HepG2 (cell line): ENCODE data around the gene DBN1. TPM values are rescaled to one million over a fixed set of nuclear protein-coding genes. Genes with fewer than 3 reads are reported as not detected.

ENCODE experiments used
- ARID3A ChIP-seq: IDR thresholded peaks from 2 replicates; pipeline ENCODE4 v1.6.1; 2012; ENCODE audit warnings: low read depth, low read length, improper control_type of control experiment
- BHLHE40 ChIP-seq: IDR thresholded peaks from 2 replicates; pipeline ENCODE4 v1.6.1; 2011; ENCODE audit warnings: low read length, improper control_type of control experiment
- CBFB ChIP-seq: sonication (generic); formaldehyde crosslinking; IDR thresholded peaks from 2 replicates; pipeline ENCODE4 v1.4.0; 2020; ENCODE audit warnings: missing genetic modification reagents
- DMTF1 ChIP-seq: sonication (generic); formaldehyde crosslinking; IDR thresholded peaks from 2 replicates; pipeline ENCODE4 v1.4.0; 2020; ENCODE audit warnings: mild to moderate bottlenecking, missing genetic modification reagents
- ELF1 ChIP-seq: sonication (generic); formaldehyde crosslinking; IDR thresholded peaks from 2 replicates; pipeline ENCODE4 v1.4.0; 2020; ENCODE audit warnings: missing genetic modification reagents
- FOXA3 ChIP-seq: IDR thresholded peaks from 2 replicates; pipeline ENCODE4 v1.6.1; 2016; ENCODE audit warnings: missing genetic modification reagents, missing compliant biosample characterization
- KDM4B ChIP-seq: sonication (generic); formaldehyde crosslinking; IDR thresholded peaks from 2 replicates; pipeline ENCODE4 v1.4.0; 2020; ENCODE audit warnings: missing genetic modification reagents
- PAF1 ChIP-seq: IDR thresholded peaks from 2 replicates; pipeline ENCODE4 v1.6.1; 2016; ENCODE audit warnings: missing genetic modification reagents, missing compliant biosample characterization
- PATZ1 ChIP-seq: sonication (generic); formaldehyde crosslinking; IDR thresholded peaks from 2 replicates; pipeline ENCODE4 v1.4.0; 2020; ENCODE audit warnings: missing genetic modification reagents
- PHF5A ChIP-seq: IDR thresholded peaks from one replicate; pipeline ENCODE4 v1.6.1; 2018; ENCODE audit warnings: low read depth, missing genetic modification reagents; ENCODE audit not compliant: unreplicated experiment
- RORA ChIP-seq: sonication (generic); formaldehyde crosslinking; IDR thresholded peaks from 2 replicates; pipeline ENCODE4 v1.5.0; 2020; ENCODE audit warnings: mild to moderate bottlenecking, missing genetic modification reagents, moderate library complexity
- TFDP2 ChIP-seq: sonication (generic); formaldehyde crosslinking; IDR thresholded peaks from 2 replicates; pipeline ENCODE4 v1.4.0; 2020; ENCODE audit warnings: missing genetic modification reagents
- ZMYM4 ChIP-seq: sonication (generic); formaldehyde crosslinking; IDR thresholded peaks from 2 replicates; pipeline ENCODE4 v1.8.1; 2023; ENCODE audit warnings: mild to moderate bottlenecking, missing genetic modification reagents
- ZNF326 ChIP-seq: sonication (generic); formaldehyde crosslinking; IDR thresholded peaks from 2 replicates; pipeline ENCODE4 v1.4.0; 2020; ENCODE audit warnings: missing genetic modification reagents, borderline replicate concordance
- ZNF552 ChIP-seq: sonication (generic); formaldehyde crosslinking; IDR thresholded peaks from 2 replicates; pipeline ENCODE4 v1.9.0; 2022; ENCODE audit warnings: missing genetic modification reagents, mild to moderate bottlenecking, borderline replicate concordance
- ZNF564 ChIP-seq: sonication (generic); formaldehyde crosslinking; IDR thresholded peaks from 2 replicates; pipeline ENCODE4 v1.8.1; 2023; ENCODE audit warnings: mild to moderate bottlenecking, missing genetic modification reagents
- ZNF572 ChIP-seq: sonication (generic); formaldehyde crosslinking; IDR thresholded peaks from 2 replicates; pipeline ENCODE4 v1.5.1; 2020; ENCODE audit warnings: mild to moderate bottlenecking, missing genetic modification reagents
- ZNF749 ChIP-seq: sonication (generic); formaldehyde crosslinking; IDR thresholded peaks from 2 replicates; pipeline ENCODE4 v1.8.0; 2022; ENCODE audit warnings: mild to moderate bottlenecking, missing genetic modification reagents, moderate library complexity, borderline replicate concordance
- ZNF75D ChIP-seq: sonication (generic); formaldehyde crosslinking; IDR thresholded peaks from 2 replicates; pipeline ENCODE4 v1.8.1; 2023; ENCODE audit warnings: missing genetic modification reagents, mild to moderate bottlenecking, borderline replicate concordance
- ZNF816 ChIP-seq: sonication (generic); formaldehyde crosslinking; IDR thresholded peaks from 2 replicates; pipeline ENCODE4 v1.8.0; 2022; ENCODE audit warnings: missing genetic modification reagents, mild to moderate bottlenecking, borderline replicate concordance
- ZNF841 ChIP-seq: sonication (generic); formaldehyde crosslinking; IDR thresholded peaks from 2 replicates; pipeline ENCODE4 v1.8.1; 2023; ENCODE audit warnings: missing genetic modification reagents, borderline replicate concordance
- ZUFSP ChIP-seq: sonication (generic); formaldehyde crosslinking; IDR thresholded peaks from 2 replicates; pipeline ENCODE4 v1.9.0; 2021; ENCODE audit warnings: missing genetic modification reagents, mild to moderate bottlenecking, borderline replicate concordance
- polyA plus RNA-seq, 8 experiments: library from polyadenylated mRNA; depleted of rRNA in 3 of 8; stranded (reverse) in 7 of 8; unstranded in 1 of 8; fragments of >200 nt; fragmentation: Illumina TruSeq in 4 of 8; extraction: Trizol in 4 of 8; gene quantifications; 2 replicates each; pipeline versions ENCODE4 v1.2.1 to v1.2.3, GENCODE V29; 2011 to 2016; ENCODE audit warnings: low read depth in 4 of 8, missing spikeins in 1 of 8, mixed read lengths in 1 of 8; ENCODE audit not compliant: insufficient read depth in 1 of 8
- total RNA-seq, 5 experiments: library from RNA; depleted of rRNA; stranded (reverse); fragments of >200 nt; fragmentation: Illumina TruSeq; extraction: Trizol; gene quantifications; 2 replicates each; pipeline ENCODE4 v1.2.3, GENCODE V29; 2016; ENCODE audit warnings: low read depth in 1 of 5

The DBN1 gene
- total and polyA plus RNA-seq, 2 of the 13 experiments (the other 11 are each of a cell fraction or from before 2014, with no cell fraction given) = 27.0 to 37.3 TPM

- TF ChIP-seq PATZ1 (CRISPR knock-in tag) = peak; percentile 94
- TF ChIP-seq ZNF75D (CRISPR knock-in tag) = no peak
- TF ChIP-seq ZNF816 (CRISPR knock-in tag) = no peak
- no peak for TF ChIP-seq PHF5A (CRISPR knock-in tag)
- no peak for TF ChIP-seq ARID3A
- no peak for TF ChIP-seq KDM4B (CRISPR knock-in tag)
- no peak for TF ChIP-seq TFDP2 (CRISPR knock-in tag)
- no peak for TF ChIP-seq ZNF552 (CRISPR knock-in tag)
- TF ChIP-seq ZUFSP (CRISPR knock-in tag) = no peak
- 0 out of 2 replicates have a peak, but pooled peaks have one; percentile 27 for TF ChIP-seq ZNF564 (CRISPR knock-in tag)
- TF ChIP-seq BHLHE40 = 0 out of 2 replicates have a peak, but pooled peaks have one; percentile 12
- TF ChIP-seq ZNF326 (CRISPR knock-in tag) = no peak
- TF ChIP-seq CBFB (CRISPR knock-in tag) = 0 out of 2 replicates have a peak, but pooled peaks have one; percentile 27
- no peak for TF ChIP-seq DMTF1
- TF ChIP-seq FOXA3 (CRISPR knock-in tag) = peak; percentile 29; the same call in 1 of the 2 replicates
- TF ChIP-seq PAF1 = no peak
- no peak for TF ChIP-seq ZNF841 (CRISPR knock-in tag)
- no peak for TF ChIP-seq ZNF572 (CRISPR knock-in tag)
- peak; percentile 58 for TF ChIP-seq ZMYM4 (CRISPR knock-in tag)
- TF ChIP-seq ELF1 (CRISPR knock-in tag) = no peak
- no peak for TF ChIP-seq ZNF749 (CRISPR knock-in tag)
- TF ChIP-seq RORA (CRISPR knock-in tag) = no peak
These were observed 18.1 kb upstream of the DBN1 start (continued) for GRCh38 chr5:177491429-177491945.
